ENCODE measurements around the gene CLIP2.

DNA sequence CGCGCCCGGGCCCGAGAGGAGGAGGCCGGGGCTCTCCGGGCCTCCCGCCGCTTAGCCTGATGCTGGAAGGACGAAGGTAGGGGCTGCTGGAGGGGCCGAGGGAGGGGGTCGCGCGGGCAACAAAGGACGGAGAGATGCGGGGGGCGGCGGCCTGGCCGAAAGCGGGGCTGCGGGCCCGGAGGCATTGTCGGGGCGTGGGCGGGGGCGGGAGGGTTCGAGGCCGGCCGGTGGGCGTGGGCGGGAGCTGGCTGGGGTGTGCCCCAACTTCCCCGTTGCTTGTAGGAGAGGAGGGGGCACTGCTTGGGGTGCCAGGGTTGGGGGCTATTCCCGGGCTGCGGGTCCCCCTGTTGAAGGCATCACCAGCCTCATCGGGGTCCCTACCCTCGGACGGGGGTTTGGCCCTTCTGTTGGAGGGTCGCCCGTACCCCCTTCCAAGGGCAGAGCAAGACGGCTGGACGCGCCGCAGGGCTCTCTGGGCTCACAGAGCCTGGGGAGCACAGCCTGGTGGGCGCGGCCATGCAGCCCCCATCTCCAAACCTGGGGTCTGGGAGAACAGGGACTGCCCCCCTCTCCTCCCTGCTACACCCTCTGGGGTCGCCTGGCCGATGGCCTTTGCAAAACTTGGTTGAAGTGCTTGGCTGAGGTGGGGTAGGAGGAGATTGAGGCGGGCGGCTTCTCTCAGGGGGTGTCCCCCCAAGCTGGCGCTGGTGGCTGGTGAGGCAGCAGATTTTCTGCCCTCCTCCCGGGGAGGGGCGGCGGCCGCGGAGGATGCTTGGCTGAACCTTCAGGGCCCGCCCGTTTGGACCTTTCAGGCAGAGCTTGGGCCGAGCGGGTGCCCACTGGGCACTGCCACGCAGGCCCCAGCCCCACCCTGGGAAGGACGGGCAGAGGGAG, 699 bp downstream of the CLIP2 start:
- TF ChIP-seq CTCF (IDR thresholded peaks at IDR 0.05; ENCODE audit: poor library complexity, severe bottlenecking) = no peak
- TF ChIP-seq TAF1 (IDR thresholded peaks at IDR 0.05; ENCODE audit: low read depth) = peak; percentile 8
- no peak for TF ChIP-seq EP300 (conservative IDR thresholded peaks at IDR 0.05; ENCODE audit: poor library complexity, severe bottlenecking)

All from neural cell (in vitro differentiated cells).